ENCODE data around the gene ARHGEF1. TPM values are rescaled to one million over a fixed set of nuclear protein-coding genes. Genes with fewer than 3 reads are reported as not detected.

The ARHGEF1 gene
- total RNA-seq, 2 donors from 2014 or later = 89.9 to 116 TPM

DNA sequence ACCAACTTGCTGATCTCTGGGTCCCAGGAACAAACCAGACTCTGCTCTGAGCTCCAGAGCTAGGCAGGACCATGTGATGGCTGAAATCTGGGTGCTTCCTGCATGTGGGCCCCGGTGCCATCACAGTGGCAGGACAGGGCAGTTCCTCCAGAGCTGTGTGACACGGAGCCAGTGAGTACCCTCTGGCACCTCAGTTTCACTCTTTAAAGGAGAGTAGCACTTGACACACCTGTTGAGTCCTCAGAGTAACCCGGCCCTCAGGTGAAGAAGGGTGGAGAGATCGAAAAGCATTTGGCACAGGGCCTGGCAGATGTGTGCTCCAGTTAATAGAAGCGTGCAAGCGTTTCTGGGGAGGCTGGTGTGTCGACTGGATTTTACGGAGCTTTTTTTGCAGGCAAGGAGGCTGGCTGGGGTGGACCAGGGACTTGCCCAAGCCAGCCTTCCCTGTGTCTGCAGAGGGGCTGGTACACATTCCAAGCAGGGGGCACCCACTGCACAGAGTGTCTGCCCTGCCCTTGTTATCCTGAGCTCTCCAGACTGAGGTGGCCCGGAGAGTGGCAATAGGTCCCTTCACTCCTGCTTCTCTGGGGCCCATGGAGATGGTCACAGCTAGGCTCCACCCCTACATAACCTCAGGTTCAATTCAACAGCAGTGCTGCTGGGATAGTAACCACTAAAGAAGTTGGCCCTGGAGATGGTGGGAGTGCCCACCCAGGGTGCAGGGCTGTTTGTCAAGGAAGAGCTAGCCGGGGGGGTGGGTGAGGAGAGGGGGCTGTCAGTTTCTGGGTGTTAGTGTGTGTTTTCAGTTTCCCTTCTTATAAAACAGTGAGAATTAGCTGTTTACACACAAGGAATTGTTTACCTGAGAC is 14.6 kb upstream of the ARHGEF1 start:
- H3K4me1 ChIP-seq (ENCODE audit: control insufficient read depth, insufficient read depth, low read length) = peaks cover 13% of the 10 kb centered on the region
- no peaks in the 10 kb centered on the region for H3K27me3 Mint-ChIP-seq (ENCODE audit: insufficient read depth)
- H3K36me3 Mint-ChIP-seq (ENCODE audit: low read depth) = peaks cover 68% of the 10 kb centered on the region
- no peak overlapping the region for H3K27ac ChIP-seq (ENCODE audit: low read depth, low read length)
- H3K4me3 Mint-ChIP-seq = peak overlapping the region; percentile 15
- H3K27ac Mint-ChIP-seq = peak overlapping the region; percentile 90
- no peaks in the 10 kb centered on the region for H3K27me3 ChIP-seq (ENCODE audit: control insufficient read depth, insufficient read depth, low read length, poor library complexity, severe bottlenecking)
- no peak overlapping the region for H3K4me3 ChIP-seq (ENCODE audit: low read length)
- peaks cover 78% of the 10 kb centered on the region for H3K36me3 ChIP-seq (ENCODE audit: control insufficient read depth, insufficient read depth, low read length)
- peaks cover 22% of the 10 kb centered on the region for H3K4me1 Mint-ChIP-seq
- DNase-seq = peak; percentile 59
- H3K9ac ChIP-seq (ENCODE audit: extremely low read depth, low read length, poor library complexity, severe bottlenecking) = no peak overlapping the region
- 95 to 97% methylated on average over 7 to 10 of the region's 10 CpGs for WGBS, 2 experiments (ENCODE audit: insufficient coverage in 1 of 2, insufficient read length in 1 of 2)
- TF ChIP-seq CTCF (conservative IDR thresholded peaks at IDR 0.05) = no peak
- no peaks in the 10 kb centered on the region for H3K9me3 Mint-ChIP-seq
- no peaks in the 10 kb centered on the region for H3K9me3 ChIP-seq (ENCODE audit: control insufficient read depth, low read length)

DNA sequence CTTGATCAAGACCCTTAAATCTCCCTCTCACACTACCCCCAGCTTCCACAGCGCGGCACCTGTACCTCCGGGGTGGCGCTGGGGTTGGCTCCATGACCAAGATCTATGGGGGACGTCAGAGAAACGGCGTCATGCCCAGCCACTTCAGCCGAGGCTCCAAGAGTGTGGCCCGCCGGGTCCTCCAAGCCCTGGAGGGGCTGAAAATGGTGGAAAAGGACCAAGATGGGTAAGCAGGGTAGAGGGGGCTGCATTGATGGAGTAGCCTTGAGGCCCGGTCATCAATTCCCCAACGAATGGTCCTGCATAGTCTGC is 14.0 kb upstream of the ARHGEF1 start:
- Mint-ChIP-seq H3K4me3 (no peak overlapping the region), H3K27me3 (ENCODE audit: insufficient read depth) (no peaks in the 10 kb centered on the region), H3K36me3 (ENCODE audit: low read depth) (peaks cover 63% of the 10 kb centered on the region), H3K4me1 (peaks cover 19% of the 10 kb centered on the region), H3K9me3 (no peaks in the 10 kb centered on the region), H3K27ac (peak overlapping the region; percentile 90)
- 93 to 96% methylated on average over 8 to 12 of the region's 12 CpGs for WGBS, 2 experiments (ENCODE audit: insufficient coverage in 1 of 2, insufficient read length in 1 of 2)
- TF ChIP-seq CTCF (conservative IDR thresholded peaks at IDR 0.05) = no peak
- Histone ChIP-seq H3K36me3 (ENCODE audit: control insufficient read depth, insufficient read depth, low read length) (peaks cover 72% of the 10 kb centered on the region), H3K4me3 (ENCODE audit: low read length) (no peak overlapping the region), H3K9ac (ENCODE audit: extremely low read depth, low read length, poor library complexity, severe bottlenecking) (no peak overlapping the region), H3K27me3 (ENCODE audit: control insufficient read depth, insufficient read depth, low read length, poor library complexity, severe bottlenecking) (no peaks in the 10 kb centered on the region), H3K27ac (ENCODE audit: low read depth, low read length) (peak overlapping the region; percentile 6), H3K9me3 (ENCODE audit: control insufficient read depth, low read length) (no peaks in the 10 kb centered on the region), H3K4me1 (ENCODE audit: control insufficient read depth, insufficient read depth, low read length) (peaks cover 11% of the 10 kb centered on the region)
- DNase-seq = no peak

DNA sequence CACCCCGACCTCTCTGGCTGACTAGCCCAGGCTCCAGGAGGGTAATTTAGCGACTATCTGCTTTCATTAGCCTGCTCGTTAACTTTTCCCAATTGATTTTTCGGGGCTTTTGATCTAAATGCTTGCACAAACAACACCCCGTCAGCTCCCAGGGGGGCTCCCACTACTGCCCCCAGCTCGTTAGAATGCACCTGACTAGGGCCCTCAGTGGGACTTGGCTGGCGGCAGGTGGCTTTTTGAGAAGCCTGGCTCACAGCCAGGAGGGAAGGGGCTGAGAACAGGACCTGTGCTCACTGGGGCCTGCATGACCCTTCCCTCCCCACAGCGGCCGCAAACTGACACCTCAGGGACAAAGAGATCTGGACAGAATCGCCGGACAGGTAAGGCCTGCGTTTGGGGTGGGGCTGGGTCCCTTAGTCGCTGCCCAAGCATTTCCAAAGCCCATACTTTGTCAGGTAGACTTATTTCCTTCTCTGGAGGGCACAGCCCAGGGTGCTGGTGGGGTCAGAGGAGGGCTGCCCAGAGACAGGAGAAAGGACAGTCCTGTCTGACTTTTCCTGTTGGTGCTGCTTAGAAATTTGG is 13.5 kb upstream of the ARHGEF1 start:
- peaks cover 58% of the 10 kb centered on the region for H3K36me3 Mint-ChIP-seq (ENCODE audit: low read depth)
- WGBS, 2 experiments (ENCODE audit: insufficient coverage in 1 of 2, insufficient read length in 1 of 2) = 89 to 91% methylated on average over 9 to 13 of the region's 13 CpGs
- Histone ChIP-seq H3K36me3 (ENCODE audit: control insufficient read depth, insufficient read depth, low read length) (peaks cover 66% of the 10 kb centered on the region), H3K27me3 (ENCODE audit: control insufficient read depth, insufficient read depth, low read length, poor library complexity, severe bottlenecking) (no peaks in the 10 kb centered on the region), H3K9me3 (ENCODE audit: control insufficient read depth, low read length) (no peaks in the 10 kb centered on the region), H3K4me1 (ENCODE audit: control insufficient read depth, insufficient read depth, low read length) (peaks cover 6% of the 10 kb centered on the region), H3K9ac (ENCODE audit: extremely low read depth, low read length, poor library complexity, severe bottlenecking) (no peak overlapping the region), H3K27ac (ENCODE audit: low read depth, low read length) (peak overlapping the region; percentile 6), H3K4me3 (ENCODE audit: low read length) (no peak overlapping the region)
- no peak overlapping the region for H3K4me3 Mint-ChIP-seq
- peaks cover 16% of the 10 kb centered on the region for H3K4me1 Mint-ChIP-seq
- no peaks in the 10 kb centered on the region for H3K27me3 Mint-ChIP-seq (ENCODE audit: insufficient read depth)
- H3K27ac Mint-ChIP-seq = peak overlapping the region; percentile 39
- no peak for DNase-seq
- no peak for TF ChIP-seq CTCF (conservative IDR thresholded peaks at IDR 0.05)
- no peaks in the 10 kb centered on the region for H3K9me3 Mint-ChIP-seq
